SK-N-SH treated with all-trans-retinoic acid at 6 μM for 48 hours (cell line): ENCODE data around the gene BTG4.

Source experiments
- CSDC2 ChIP-seq: fragments of 250-450 bp; sonication (Bioruptor Pico); IDR thresholded peaks from 2 replicates; pipeline ENCODE4 v1.5.0; 2020; ENCODE audit warnings: mild to moderate bottlenecking, moderate library complexity
- GLIS3 ChIP-seq: fragments of 250-450 bp; sonication (Bioruptor Pico); IDR thresholded peaks from 2 replicates; pipeline ENCODE4 v1.5.0; 2020; ENCODE audit warnings: mild to moderate bottlenecking, moderate library complexity
- OSR1 ChIP-seq: fragments of 250-450 bp; sonication (Bioruptor Pico); IDR thresholded peaks from 2 replicates; pipeline ENCODE4 v1.8.0; 2022; ENCODE audit warnings: moderate library complexity, mild to moderate bottlenecking, inconsistent platforms
- ZC3H10 ChIP-seq: fragments of 250-450 bp; sonication (Bioruptor Pico); IDR thresholded peaks from 2 replicates; pipeline ENCODE4 v1.5.1; 2021; ENCODE audit warnings: mild to moderate bottlenecking, moderate library complexity
- TF ChIP-seq, protein P1 (sequence below): fragments of 250-450 bp; sonication (Bioruptor Pico); IDR thresholded peaks from 2 replicates; pipeline ENCODE4 v1.5.1; 2020; ENCODE audit warnings: low read depth, mild to moderate bottlenecking, moderate library complexity

- TF ChIP-seq ZC3H10 (CRISPR knock-in tag) = no peak
- TF ChIP-seq, protein P1, sequence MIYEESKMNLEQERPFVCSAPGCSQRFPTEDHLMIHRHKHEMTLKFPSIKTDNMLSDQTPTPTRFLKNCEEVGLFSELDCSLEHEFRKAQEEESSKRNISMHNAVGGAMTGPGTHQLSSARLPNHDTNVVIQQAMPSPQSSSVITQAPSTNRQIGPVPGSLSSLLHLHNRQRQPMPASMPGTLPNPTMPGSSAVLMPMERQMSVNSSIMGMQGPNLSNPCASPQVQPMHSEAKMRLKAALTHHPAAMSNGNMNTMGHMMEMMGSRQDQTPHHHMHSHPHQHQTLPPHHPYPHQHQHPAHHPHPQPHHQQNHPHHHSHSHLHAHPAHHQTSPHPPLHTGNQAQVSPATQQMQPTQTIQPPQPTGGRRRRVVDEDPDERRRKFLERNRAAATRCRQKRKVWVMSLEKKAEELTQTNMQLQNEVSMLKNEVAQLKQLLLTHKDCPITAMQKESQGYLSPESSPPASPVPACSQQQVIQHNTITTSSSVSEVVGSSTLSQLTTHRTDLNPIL = no peak
- no peak for TF ChIP-seq GLIS3 (CRISPR knock-in tag)
- TF ChIP-seq CSDC2 (CRISPR knock-in tag) = no peak
- TF ChIP-seq OSR1 (CRISPR knock-in tag) = no peak
Observed at GRCh38 chr11:111514216-111515031, 2.2 kb upstream of the BTG4 start, which contains the start of gene HOATZ.
